Lower leg skin (tissue), 3 donors: ENCODE measurements around the gene RPTOR.

Experiments used
- CTCF ChIP-seq, 3 donors: fragments of 450-650 bp; IDR thresholded peaks; one replicate each; pipeline ENCODE4 v1.5.1; 2016; ENCODE audit warnings: antibody characterized with exemption in 3 of 3, mild to moderate bottlenecking in 3 of 3, moderate library complexity in 2 of 3
- POLR2A ChIP-seq, 2 donors: fragments of 450-650 bp; IDR thresholded peaks; one replicate each; pipeline ENCODE4 v1.6.1; 2016 to 2017; ENCODE audit warnings: antibody characterized with exemption in 2 of 2, mild to moderate bottlenecking in 1 of 2, moderate library complexity in 1 of 2

- no peak for TF ChIP-seq CTCF (IDR thresholded peaks at IDR 0.05)
- TF ChIP-seq POLR2A (IDR thresholded peaks at IDR 0.05), result no peak
These were observed 306.2 kb downstream of the RPTOR start for GRCh38 chr17:80850817-80851216.
